Kidney (tissue), 14 donors: ENCODE measurements around the gene FXYD1. TPM values are rescaled to one million over a fixed set of nuclear protein-coding genes. Genes with fewer than 3 reads are reported as not detected.

Source experiments
- DNase-seq, 5 donors: peaks; one replicate each; pipeline ENCODE4 v3.0.0-alpha.2; 2013 to 2020
- FAIRE-seq: peaks from 2 replicates; lab custom pipeline; 2012; peaks lifted over from hg19 to GRCh38; lab: Jason Lieb, UNC
- H3K27ac ChIP-seq, 2 donors: one replicate each; pipeline ENCODE4 v1.7.0; 2013; ENCODE audit warnings: low read depth in 2 of 2, low read length in 2 of 2, inconsistent platforms in 1 of 2
- H3K27me3 ChIP-seq: one replicate; pipeline ENCODE4 v1.7.1; 2013; ENCODE audit warnings: low read length, inconsistent platforms; ENCODE audit not compliant: control insufficient read depth, insufficient read depth
- H3K36me3 ChIP-seq, 3 donors: one replicate each; pipeline versions ENCODE4 v1.7.0 to v1.7.1; 2013; ENCODE audit warnings: low read length in 3 of 3, control low read depth in 1 of 3, inconsistent platforms in 1 of 3; ENCODE audit not compliant: insufficient read depth in 3 of 3, control insufficient read depth in 2 of 3
- H3K4me1 ChIP-seq, 3 donors: one replicate each; pipeline versions ENCODE4 v1.7.0 to v1.7.1; 2013; ENCODE audit warnings: low read length in 3 of 3, inconsistent platforms in 1 of 3, low read depth in 1 of 3; ENCODE audit not compliant: control insufficient read depth in 2 of 3, insufficient read depth in 2 of 3
- H3K4me3 ChIP-seq, 3 donors: one replicate each; pipeline versions ENCODE4 v1.7.0 to v1.8.1; 2013; ENCODE audit warnings: low read length in 3 of 3, control low read depth in 1 of 3, inconsistent platforms in 1 of 3
- H3K9ac ChIP-seq, 3 donors: one replicate each; pipeline versions ENCODE4 v1.7.0 to v1.7.1; 2013; ENCODE audit warnings: low read length in 3 of 3, control low read depth in 1 of 3, inconsistent platforms in 1 of 3
- H3K9me3 ChIP-seq, 3 donors: one replicate each; pipeline versions ENCODE4 v1.7.0 to v1.7.1; 2013; ENCODE audit warnings: low read length in 3 of 3, control low read depth in 1 of 3, inconsistent platforms in 1 of 3; ENCODE audit not compliant: control insufficient read depth in 2 of 3, insufficient read depth in 1 of 3
- intact Hi-C: fragments of 100-400 bp; cut with DNase I; formaldehyde crosslinking; loops from one replicate; pipeline ENCODE4 v1.11.1; 2022
- polyA plus RNA-seq: library from polyadenylated mRNA; stranded (reverse); fragments of 350-450 nt; fragmentation: Illumina TruSeq; extraction: RNeasy Lipid Tissue Mini Kit (QIAGEN cat#74804); gene quantifications from one replicate; pipeline ENCODE4 v1.2.3, GENCODE V29; 2014; ENCODE audit warnings: low read depth, low replicate concordance; ENCODE audit not compliant: insufficient read depth
- total RNA-seq: library from RNA; stranded (reverse); fragmentation: NEBNext Ultra II Directional; extraction: Animal tissue kit (Norgen Biotek cat#: 25700); gene quantifications from one replicate; pipeline ENCODE4 v1.2.1, GENCODE V29; 2021
- TF ChIP-seq, protein P1 (sequence below): IDR thresholded peaks from 3 replicates; pipeline ENCODE4 v1.5.1; 2012; ENCODE audit warnings: mild to moderate bottlenecking, moderate library complexity, borderline replicate concordance; ENCODE audit not compliant: insufficient read depth; ENCODE audit errors: extremely low read depth
- donor health status: control.
- donor health status: control.
- donor health status: control.
- donor health status: control.
- donor health status: control.
- donor health status: DM: yes; HTN: yes; CAD: no.
- donor health status: Normal renal cell carcinoma (clear cell type).

FXYD1 gene
- total and polyA plus RNA-seq, 2 donors from 2014 or later, result 31.8 to 39.0 TPM

DNA sequence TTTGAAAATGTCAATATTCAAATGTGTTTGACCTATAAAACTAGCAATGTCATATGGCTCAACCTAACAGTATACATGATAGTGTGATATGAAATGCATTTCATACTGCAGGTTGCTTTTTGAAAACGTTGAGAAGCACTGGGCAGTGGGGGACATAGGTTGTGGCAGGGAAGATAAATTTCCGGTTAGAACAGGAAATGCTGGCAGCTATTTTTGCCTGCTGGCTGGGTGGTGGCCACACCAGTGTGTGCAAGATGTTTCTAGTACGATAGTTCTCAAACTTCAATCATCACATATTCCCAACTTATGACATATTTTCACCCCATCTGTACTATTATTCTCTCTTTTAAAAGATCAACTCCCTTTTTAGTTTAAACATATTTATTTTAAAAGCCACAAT, 33.1 kb downstream of the FXYD1 start:
- FAIRE-seq, result no peak
- H3K4me1 ChIP-seq, result no peaks in the 10 kb centered on the region
- H3K36me3 ChIP-seq, result no peaks in the 10 kb centered on the region
- intact Hi-C loops, result no loop called here
- H3K9me3 ChIP-seq, result no peaks in the 10 kb centered on the region
- DNase-seq, result no peak
- no peak overlapping the region for H3K27ac ChIP-seq
- H3K27me3 ChIP-seq, result no peaks in the 10 kb centered on the region
- H3K4me3 ChIP-seq, result no peak overlapping the region
- TF ChIP-seq, protein P1, sequence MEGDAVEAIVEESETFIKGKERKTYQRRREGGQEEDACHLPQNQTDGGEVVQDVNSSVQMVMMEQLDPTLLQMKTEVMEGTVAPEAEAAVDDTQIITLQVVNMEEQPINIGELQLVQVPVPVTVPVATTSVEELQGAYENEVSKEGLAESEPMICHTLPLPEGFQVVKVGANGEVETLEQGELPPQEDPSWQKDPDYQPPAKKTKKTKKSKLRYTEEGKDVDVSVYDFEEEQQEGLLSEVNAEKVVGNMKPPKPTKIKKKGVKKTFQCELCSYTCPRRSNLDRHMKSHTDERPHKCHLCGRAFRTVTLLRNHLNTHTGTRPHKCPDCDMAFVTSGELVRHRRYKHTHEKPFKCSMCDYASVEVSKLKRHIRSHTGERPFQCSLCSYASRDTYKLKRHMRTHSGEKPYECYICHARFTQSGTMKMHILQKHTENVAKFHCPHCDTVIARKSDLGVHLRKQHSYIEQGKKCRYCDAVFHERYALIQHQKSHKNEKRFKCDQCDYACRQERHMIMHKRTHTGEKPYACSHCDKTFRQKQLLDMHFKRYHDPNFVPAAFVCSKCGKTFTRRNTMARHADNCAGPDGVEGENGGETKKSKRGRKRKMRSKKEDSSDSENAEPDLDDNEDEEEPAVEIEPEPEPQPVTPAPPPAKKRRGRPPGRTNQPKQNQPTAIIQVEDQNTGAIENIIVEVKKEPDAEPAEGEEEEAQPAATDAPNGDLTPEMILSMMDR, result no peak
- H3K9ac ChIP-seq, result no peak overlapping the region

DNA sequence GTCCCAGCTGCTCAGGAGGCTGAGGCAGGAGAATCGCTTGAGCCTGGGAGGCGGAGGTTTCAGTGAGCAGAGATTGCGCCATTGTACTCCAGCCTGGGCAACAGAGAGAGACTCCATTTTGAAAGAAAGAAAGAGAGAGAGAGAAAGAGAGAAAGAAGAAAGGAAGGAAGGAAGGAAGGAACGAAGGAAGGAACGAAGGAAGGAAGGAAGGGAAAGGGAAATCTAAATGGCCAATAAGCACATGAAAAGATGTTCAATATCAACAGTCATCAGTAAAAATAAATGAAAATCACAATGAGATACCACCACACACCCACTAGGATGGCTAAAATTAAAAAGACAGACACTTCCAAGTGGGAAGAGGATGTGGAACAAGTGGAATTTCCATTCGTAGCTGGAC, 35.6 kb downstream of the FXYD1 start:
- DNase-seq (no peak), FAIRE-seq (no peak)
- intact Hi-C loops, result no loop called here

DNA sequence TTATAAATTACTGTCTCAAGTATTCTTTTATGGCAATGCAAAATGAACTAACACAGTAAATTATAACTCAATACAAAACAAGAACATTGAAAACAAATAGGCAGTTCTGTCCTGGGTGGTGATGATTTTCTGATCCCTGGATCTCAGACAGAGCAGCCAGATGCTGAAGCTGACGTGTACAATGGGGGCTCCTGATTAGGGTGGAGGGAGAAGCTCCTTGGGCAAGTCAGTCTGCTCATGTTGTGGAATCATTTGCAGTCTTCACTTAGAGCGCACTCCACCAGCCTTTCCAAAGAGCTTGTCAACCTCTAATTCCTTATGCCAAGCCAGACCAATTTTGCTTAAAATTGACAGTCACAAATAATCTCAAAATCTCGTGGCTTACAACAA, 37.6 kb downstream of the FXYD1 start:
- no peak overlapping the region for H3K4me3 ChIP-seq
- H3K9me3 ChIP-seq, result no peaks in the 10 kb centered on the region
- FAIRE-seq (no peak), DNase-seq (no peak)
- H3K27ac ChIP-seq, result no peak overlapping the region
- H3K9ac ChIP-seq, result no peak overlapping the region
- no peaks in the 10 kb centered on the region for H3K36me3 ChIP-seq
- H3K27me3 ChIP-seq, result no peaks in the 10 kb centered on the region
- H3K4me1 ChIP-seq, result no peaks in the 10 kb centered on the region
- TF ChIP-seq, protein P1, result no peak
- intact Hi-C loops, result no loop called here

More for the DNA sequence above, 35.6 kb downstream of the FXYD1 start:
- Histone ChIP-seq H3K4me1 (no peaks in the 10 kb centered on the region), H3K27ac (no peak overlapping the region), H3K9me3 (no peaks in the 10 kb centered on the region), H3K27me3 (no peaks in the 10 kb centered on the region), H3K9ac (no peak overlapping the region), H3K4me3 (no peak overlapping the region), H3K36me3 (no peaks in the 10 kb centered on the region)
- TF ChIP-seq, protein P1, result no peak
